Activated CD8-positive, alpha-beta memory T cell treated with anti-CD3 and anti-CD28 coated beads, Interleukin-2, amount 50 U/mL, for 24 hours (primary cell): ENCODE data around the gene FKBP4.

Source experiments
- DNase-seq: peaks from one replicate; pipeline ENCODE4 v3.0.0-alpha.2; 2020; ENCODE audit errors: extremely low read depth

The FKBP4 gene

GRCh38 chr12:2853626-2854025 lies 58.9 kb downstream of the FKBP4 start:
- DNase-seq: no peak
